ENCODE measurements around the gene PTPRK.

PTPRK gene

DNA sequence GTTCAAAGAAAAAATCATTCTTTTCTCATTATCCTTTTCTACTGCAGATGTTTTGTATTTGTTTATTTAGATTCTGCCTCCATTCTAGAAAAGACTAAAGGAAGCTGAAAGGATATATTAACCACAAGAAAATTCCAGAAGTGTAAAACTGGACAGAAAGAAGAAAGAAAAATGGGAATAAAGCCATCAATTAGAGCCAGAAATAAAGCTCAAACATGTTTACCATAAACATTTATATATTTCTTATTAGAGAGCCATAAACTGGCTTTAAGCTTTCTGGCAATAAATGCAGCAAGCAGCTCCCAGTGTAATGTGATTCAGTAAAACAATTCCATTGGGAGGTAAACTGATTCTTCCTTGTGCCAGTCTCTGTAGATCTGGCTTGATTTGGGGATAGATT lies 244.1 kb downstream of the PTPRK start:
- TF ChIP-seq NFIC (IDR thresholded peaks at IDR 0.05): no peak
- TF ChIP-seq, protein P1, sequence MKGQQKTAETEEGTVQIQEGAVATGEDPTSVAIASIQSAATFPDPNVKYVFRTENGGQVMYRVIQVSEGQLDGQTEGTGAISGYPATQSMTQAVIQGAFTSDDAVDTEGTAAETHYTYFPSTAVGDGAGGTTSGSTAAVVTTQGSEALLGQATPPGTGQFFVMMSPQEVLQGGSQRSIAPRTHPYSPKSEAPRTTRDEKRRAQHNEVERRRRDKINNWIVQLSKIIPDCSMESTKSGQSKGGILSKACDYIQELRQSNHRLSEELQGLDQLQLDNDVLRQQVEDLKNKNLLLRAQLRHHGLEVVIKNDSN (IDR thresholded peaks at IDR 0.05): no peak
- no peak for TF ChIP-seq CREB1 (IDR thresholded peaks at IDR 0.05; ENCODE audit: low read depth)
- TF ChIP-seq CEBPB (IDR thresholded peaks at IDR 0.05): no peak
- TF ChIP-seq, protein P2, sequence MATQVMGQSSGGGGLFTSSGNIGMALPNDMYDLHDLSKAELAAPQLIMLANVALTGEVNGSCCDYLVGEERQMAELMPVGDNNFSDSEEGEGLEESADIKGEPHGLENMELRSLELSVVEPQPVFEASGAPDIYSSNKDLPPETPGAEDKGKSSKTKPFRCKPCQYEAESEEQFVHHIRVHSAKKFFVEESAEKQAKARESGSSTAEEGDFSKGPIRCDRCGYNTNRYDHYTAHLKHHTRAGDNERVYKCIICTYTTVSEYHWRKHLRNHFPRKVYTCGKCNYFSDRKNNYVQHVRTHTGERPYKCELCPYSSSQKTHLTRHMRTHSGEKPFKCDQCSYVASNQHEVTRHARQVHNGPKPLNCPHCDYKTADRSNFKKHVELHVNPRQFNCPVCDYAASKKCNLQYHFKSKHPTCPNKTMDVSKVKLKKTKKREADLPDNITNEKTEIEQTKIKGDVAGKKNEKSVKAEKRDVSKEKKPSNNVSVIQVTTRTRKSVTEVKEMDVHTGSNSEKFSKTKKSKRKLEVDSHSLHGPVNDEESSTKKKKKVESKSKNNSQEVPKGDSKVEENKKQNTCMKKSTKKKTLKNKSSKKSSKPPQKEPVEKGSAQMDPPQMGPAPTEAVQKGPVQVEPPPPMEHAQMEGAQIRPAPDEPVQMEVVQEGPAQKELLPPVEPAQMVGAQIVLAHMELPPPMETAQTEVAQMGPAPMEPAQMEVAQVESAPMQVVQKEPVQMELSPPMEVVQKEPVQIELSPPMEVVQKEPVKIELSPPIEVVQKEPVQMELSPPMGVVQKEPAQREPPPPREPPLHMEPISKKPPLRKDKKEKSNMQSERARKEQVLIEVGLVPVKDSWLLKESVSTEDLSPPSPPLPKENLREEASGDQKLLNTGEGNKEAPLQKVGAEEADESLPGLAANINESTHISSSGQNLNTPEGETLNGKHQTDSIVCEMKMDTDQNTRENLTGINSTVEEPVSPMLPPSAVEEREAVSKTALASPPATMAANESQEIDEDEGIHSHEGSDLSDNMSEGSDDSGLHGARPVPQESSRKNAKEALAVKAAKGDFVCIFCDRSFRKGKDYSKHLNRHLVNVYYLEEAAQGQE (IDR thresholded peaks at IDR 0.05; ENCODE audit: low read depth): no peak
- no peak for TF ChIP-seq RAD21 (IDR thresholded peaks at IDR 0.05; ENCODE audit: low read depth)
- TF ChIP-seq EP300 (IDR thresholded peaks at IDR 0.05; ENCODE audit: borderline replicate concordance): no peak

DNA sequence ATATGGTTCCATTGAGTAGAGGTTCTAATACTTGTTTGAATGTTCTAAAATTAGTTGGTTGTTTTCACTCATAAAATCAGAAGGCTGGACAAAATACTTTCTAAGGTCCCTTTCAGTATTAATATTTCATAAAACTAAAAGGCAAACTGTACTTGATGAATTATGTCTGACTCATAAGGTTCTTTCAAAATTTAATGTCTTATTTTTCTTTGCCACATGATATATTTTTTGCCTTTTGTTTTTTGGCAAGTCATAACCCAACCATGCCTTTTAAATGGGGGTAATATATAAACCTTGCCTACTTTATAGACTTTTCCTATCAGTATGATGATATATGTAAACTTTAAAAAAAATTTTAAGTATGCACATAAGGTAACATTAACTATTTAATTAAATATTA lies 244.7 kb downstream of the PTPRK start:
- no peak for TF ChIP-seq RAD21 (IDR thresholded peaks at IDR 0.05; ENCODE audit: low read depth)
- TF ChIP-seq, protein P2 (IDR thresholded peaks at IDR 0.05; ENCODE audit: low read depth): no peak
- TF ChIP-seq CEBPB (IDR thresholded peaks at IDR 0.05): no peak
- TF ChIP-seq EGR1 (IDR thresholded peaks at IDR 0.05): no peak
- TF ChIP-seq, protein P1 (IDR thresholded peaks at IDR 0.05): no peak
- TF ChIP-seq FOXM1 (IDR thresholded peaks at IDR 0.05; ENCODE audit: borderline replicate concordance, low read depth): no peak
- no peak for TF ChIP-seq TEAD4 (IDR thresholded peaks at IDR 0.05)
- TF ChIP-seq NFIC (IDR thresholded peaks at IDR 0.05): no peak
- TF ChIP-seq TAF1 (IDR thresholded peaks at IDR 0.05; ENCODE audit: low read depth): no peak

DNA sequence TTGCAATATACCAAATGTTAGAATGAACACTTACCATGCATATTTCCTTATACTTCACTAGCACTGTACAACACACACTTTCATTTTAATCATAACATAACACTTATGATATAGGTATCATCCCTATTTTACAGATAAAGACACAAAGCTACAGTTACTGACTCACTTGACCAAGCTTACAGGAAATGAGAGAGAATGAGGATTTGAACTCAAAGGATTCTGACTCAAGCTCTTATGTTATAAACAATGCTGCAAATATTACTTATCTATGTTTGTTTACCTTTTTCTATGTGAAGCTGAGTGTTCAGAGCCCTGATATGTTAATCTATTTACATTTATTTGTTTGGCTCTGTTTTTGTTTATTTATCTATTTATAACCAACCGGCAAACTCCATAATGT lies 245.4 kb downstream of the PTPRK start:
- TF ChIP-seq ZBTB7A (IDR thresholded peaks at IDR 0.05; ENCODE audit: low read depth): no peak
- no peak for TF ChIP-seq YY1 (IDR thresholded peaks at IDR 0.05; ENCODE audit: low read depth)
- no peak for TF ChIP-seq CEBPB (IDR thresholded peaks at IDR 0.05)
- TF ChIP-seq, protein P2 (IDR thresholded peaks at IDR 0.05; ENCODE audit: low read depth): no peak
- no peak for TF ChIP-seq FOXM1 (IDR thresholded peaks at IDR 0.05; ENCODE audit: borderline replicate concordance, low read depth)
- no peak for TF ChIP-seq TAF1 (IDR thresholded peaks at IDR 0.05; ENCODE audit: low read depth)
- TF ChIP-seq RAD21 (IDR thresholded peaks at IDR 0.05; ENCODE audit: low read depth): no peak
- TF ChIP-seq EGR1 (IDR thresholded peaks at IDR 0.05): no peak

DNA sequence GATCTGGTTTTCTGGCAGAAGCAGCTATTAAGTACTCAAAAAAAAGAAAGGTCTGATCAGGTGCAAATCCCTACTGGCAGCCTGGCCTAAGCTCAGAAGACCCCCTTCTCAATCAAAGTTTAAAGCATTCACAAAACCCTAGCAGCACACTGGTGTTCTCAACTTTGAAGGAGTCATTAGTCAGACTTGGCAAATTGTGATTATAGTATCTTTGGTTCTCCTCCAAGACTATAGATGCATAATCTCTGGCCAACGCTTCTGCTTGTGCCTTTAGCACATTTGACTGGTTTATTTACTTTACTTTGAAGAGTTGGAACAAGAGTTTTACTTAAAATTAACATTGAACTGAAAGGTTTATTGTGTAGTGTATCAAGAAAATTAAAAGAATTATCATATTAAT lies 248.9 kb downstream of the PTPRK start:
- TF ChIP-seq CREB1 (IDR thresholded peaks at IDR 0.05; ENCODE audit: low read depth): no peak

DNA sequence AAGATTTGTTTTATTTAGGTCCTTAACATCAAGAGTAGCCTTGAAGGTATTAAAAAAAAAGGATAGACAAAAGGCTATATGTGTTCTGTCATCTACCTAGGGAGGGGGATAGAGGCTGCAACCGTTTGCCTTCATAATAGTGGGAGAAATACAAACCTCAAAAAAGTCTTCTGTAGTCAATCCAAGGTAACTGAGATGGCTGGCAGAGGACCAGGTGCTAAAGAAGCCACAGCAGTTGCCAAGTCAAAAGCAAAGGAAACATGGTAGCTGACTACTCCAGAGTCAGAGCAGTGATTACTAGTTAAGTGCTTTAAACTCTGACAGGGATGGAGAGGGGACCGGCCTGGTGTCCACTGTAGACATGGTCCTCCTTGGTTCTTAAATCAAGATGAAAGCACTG lies 249.4 kb downstream of the PTPRK start:
- TF ChIP-seq, protein P3, sequence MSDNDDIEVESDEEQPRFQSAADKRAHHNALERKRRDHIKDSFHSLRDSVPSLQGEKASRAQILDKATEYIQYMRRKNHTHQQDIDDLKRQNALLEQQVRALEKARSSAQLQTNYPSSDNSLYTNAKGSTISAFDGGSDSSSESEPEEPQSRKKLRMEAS (IDR thresholded peaks at IDR 0.05): no peak
- TF ChIP-seq CREB1 (IDR thresholded peaks at IDR 0.05; ENCODE audit: low read depth): no peak

DNA sequence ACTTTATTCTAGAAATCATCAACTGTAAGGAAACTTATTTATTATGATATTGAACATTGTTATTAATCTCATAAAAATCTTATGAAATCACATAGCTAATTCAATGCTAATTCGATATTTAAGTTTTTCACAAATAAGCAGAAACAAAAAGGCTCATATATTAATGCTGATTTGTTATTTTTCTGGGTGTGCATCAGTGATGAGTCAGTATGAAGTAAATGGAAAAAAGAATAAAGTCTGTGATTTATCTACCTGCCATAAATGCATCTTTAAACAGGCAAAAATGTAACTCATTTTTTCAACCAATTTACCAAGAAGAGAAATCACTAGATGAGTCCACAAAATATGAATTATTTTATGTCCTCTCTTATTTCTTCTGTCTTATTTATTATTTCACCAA lies 253.5 kb downstream of the PTPRK start:
- TF ChIP-seq YY1 (IDR thresholded peaks at IDR 0.05; ENCODE audit: low read depth): no peak
- no peak for TF ChIP-seq NFIC (IDR thresholded peaks at IDR 0.05)
- TF ChIP-seq, protein P1 (IDR thresholded peaks at IDR 0.05): no peak
- no peak for TF ChIP-seq FOXM1 (IDR thresholded peaks at IDR 0.05; ENCODE audit: borderline replicate concordance, low read depth)
- TF ChIP-seq EP300 (IDR thresholded peaks at IDR 0.05; ENCODE audit: borderline replicate concordance): no peak
- TF ChIP-seq CREB1 (IDR thresholded peaks at IDR 0.05; ENCODE audit: low read depth): no peak
- TF ChIP-seq, protein P3 (IDR thresholded peaks at IDR 0.05): no peak
- no peak for TF ChIP-seq EGR1 (IDR thresholded peaks at IDR 0.05)

Measured in Ishikawa (cell line).